HepG2 (cell line): ENCODE results near the gene ARHGAP25.

Experiments used
- KDM4B ChIP-seq: sonication (generic); formaldehyde crosslinking; IDR thresholded peaks from 2 replicates; pipeline ENCODE4 v1.4.0; 2020; ENCODE audit warnings: missing genetic modification reagents
- TF ChIP-seq, protein P1 (sequence below): sonication (generic); formaldehyde crosslinking; IDR thresholded peaks from 2 replicates; pipeline ENCODE4 v1.8.0; 2022; ENCODE audit warnings: mild to moderate bottlenecking, missing genetic modification reagents
- TF ChIP-seq, protein P2 (sequence below): fragments of 450-650 bp; IDR thresholded peaks from 2 replicates; pipeline ENCODE4 v1.6.1; 2017; ENCODE audit warnings: mild to moderate bottlenecking

DNA sequence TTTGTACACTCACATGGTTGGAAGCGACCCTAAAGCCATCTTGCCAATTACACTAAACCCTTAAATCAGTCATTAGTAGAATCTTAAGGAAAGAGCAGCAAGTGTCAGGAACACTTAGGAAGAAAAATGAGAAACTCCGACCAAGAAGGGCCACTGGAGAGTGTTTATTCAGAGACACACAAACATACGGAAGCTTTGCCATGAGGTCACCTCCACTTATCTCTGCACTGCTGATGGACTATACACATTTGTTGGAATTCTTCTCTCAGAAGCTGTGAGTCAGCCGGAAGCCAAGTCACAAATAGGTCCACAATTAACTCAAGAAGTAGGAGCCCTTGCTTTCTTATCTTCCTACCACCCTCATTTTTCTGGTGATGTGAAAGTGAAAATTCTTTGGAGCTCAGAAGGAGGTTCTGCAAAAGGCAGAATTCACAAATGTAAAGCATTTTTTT, 115.0 kb downstream of the ARHGAP25 start:
- TF ChIP-seq, protein P1, sequence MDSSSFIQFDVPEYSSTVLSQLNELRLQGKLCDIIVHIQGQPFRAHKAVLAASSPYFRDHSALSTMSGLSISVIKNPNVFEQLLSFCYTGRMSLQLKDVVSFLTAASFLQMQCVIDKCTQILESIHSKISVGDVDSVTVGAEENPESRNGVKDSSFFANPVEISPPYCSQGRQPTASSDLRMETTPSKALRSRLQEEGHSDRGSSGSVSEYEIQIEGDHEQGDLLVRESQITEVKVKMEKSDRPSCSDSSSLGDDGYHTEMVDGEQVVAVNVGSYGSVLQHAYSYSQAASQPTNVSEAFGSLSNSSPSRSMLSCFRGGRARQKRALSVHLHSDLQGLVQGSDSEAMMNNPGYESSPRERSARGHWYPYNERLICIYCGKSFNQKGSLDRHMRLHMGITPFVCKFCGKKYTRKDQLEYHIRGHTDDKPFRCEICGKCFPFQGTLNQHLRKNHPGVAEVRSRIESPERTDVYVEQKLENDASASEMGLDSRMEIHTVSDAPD (CRISPR knock-in tag) = no peak
- TF ChIP-seq, protein P2, sequence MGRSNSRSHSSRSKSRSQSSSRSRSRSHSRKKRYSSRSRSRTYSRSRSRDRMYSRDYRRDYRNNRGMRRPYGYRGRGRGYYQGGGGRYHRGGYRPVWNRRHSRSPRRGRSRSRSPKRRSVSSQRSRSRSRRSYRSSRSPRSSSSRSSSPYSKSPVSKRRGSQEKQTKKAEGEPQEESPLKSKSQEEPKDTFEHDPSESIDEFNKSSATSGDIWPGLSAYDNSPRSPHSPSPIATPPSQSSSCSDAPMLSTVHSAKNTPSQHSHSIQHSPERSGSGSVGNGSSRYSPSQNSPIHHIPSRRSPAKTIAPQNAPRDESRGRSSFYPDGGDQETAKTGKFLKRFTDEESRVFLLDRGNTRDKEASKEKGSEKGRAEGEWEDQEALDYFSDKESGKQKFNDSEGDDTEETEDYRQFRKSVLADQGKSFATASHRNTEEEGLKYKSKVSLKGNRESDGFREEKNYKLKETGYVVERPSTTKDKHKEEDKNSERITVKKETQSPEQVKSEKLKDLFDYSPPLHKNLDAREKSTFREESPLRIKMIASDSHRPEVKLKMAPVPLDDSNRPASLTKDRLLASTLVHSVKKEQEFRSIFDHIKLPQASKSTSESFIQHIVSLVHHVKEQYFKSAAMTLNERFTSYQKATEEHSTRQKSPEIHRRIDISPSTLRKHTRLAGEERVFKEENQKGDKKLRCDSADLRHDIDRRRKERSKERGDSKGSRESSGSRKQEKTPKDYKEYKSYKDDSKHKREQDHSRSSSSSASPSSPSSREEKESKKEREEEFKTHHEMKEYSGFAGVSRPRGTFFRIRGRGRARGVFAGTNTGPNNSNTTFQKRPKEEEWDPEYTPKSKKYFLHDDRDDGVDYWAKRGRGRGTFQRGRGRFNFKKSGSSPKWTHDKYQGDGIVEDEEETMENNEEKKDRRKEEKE = no peak
- no peak for TF ChIP-seq KDM4B (CRISPR knock-in tag)
